ENCODE data around the gene EPHB6.

Gene EPHB6

GRCh38 chr7:142889816-142890215 lies 34.9 kb downstream of the EPHB6 start:
- TF ChIP-seq CTCF (conservative IDR thresholded peaks at IDR 0.05): no peak
- H3K27ac ChIP-seq: no peak overlapping the region

DNA sequence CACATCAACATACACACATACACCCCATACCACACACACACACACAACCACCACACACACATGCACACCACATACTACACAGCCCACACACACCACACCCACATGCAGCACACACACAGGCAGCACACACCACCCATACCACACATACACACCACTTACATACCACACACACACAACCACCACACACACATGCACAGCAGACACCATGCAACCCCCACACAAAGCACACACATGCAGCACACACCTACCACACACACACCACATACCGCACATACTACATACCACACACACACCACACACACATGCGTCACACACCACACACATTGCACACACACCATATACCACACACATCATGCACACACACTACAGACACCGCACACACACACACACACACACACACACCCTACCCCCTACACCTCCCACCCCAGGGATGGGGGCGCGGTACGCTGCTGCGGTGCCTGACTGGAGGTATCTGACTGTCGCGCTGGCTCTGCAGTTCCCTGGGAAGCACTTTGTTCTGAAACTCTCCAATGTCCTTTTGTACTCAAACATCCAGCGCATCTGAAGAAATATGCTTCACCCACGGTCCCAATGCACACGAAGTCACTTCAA lies 36.1 kb downstream of the EPHB6 start:
- peak overlapping the region; percentile 23; the same call in 1 of the 2 replicates for H3K27ac ChIP-seq
- TF ChIP-seq CTCF (conservative IDR thresholded peaks at IDR 0.05): no peak

DNA sequence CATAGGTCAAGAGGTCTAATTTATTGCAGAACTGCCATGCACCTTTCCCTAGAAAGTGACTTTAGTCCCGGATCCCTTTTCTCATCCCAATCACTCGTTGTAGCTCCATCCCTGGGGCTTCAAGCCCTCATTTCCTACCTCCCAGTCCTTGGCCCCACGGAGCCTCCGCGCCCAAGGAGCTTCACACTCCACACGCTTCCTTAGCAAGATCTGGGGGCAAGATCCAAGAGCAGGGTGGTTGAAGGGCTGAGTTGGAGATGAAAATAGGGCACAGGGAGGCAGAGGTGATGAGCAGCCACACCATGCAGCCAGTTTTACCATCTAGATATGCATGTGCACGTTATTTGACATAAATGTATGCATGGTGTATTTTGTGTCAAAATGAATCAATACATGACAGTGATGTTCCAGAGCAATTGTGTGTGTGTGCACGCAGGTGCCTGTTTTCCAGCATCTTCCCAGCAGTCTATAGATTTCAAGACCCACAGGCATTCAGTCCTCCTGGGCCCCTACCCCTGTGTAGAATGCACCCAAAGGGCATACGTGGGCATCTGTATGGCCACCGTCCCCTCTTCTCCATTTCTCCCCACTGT lies 36.7 kb downstream of the EPHB6 start:
- TF ChIP-seq CTCF (conservative IDR thresholded peaks at IDR 0.05): no peak
- H3K27ac ChIP-seq: peak overlapping the region; percentile 97; the same call in 1 of the 2 replicates

DNA sequence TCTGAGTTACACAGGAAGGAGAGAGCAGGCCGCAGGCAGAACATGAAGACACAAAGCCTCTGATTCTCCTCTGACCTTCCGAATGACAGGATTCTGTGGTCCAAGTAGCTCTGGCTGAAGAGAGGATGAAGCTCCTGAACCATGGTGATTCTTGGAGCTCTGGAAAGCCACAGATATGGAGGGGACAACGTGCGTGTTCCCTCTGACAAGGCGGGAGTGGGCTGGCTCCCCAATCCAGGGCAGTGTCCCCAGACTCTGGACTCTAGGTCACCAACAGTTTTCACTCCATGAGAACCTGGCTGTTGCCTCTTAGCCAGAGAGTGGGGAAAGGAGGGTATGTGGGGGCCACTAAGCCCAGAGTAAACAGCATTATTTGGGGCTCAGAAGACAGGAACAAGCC lies 38.1 kb downstream of the EPHB6 start:
- H3K27ac ChIP-seq: peak overlapping the region; percentile 97
- TF ChIP-seq CTCF (conservative IDR thresholded peaks at IDR 0.05): no peak

GRCh38 chr7:142894112-142894984 lies 39.5 kb downstream of the EPHB6 start:
- TF ChIP-seq CTCF (conservative IDR thresholded peaks at IDR 0.05): no peak
- peak overlapping the region; percentile 97 for H3K27ac ChIP-seq

DNA sequence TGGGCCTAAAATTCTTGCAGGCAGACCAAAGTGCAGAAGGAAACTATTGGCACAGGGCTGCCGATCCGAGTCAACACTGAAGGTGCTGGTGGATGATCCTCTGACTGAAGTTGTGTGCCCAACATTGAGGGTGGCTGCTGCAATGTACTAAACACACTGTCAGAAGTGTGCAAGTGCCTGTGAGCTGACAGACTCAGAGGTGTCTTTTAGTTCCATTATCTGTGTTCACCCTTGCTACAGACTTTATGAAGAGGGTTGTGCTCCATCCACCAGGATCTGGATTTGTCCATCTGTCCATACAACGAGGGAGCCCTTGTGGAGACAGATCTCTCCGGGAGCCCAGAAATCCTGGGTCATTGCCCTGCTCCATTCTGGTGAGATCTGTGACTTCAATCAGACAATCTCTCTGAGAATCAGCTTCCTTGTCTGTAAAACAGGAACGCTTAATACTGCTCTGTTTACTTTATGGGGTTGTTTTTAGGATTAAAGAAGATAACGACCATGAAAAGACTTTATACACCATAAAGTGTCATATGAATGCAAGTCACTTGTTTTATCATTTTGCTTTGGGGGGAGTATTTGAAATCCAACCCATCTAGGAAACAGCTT lies 40.2 kb downstream of the EPHB6 start:
- H3K27ac ChIP-seq: peak overlapping the region; percentile 97
- TF ChIP-seq CTCF (conservative IDR thresholded peaks at IDR 0.05): no peak

- no peak for TF ChIP-seq CTCF (conservative IDR thresholded peaks at IDR 0.05)
- H3K27ac ChIP-seq: peak overlapping the region; percentile 97
Measured at GRCh38 chr7:142896151-142896550, 41.3 kb downstream of the EPHB6 start.
